Measurements from ENCODE around the gene NPAS2.

GRCh38 chr2:100800915-100801314 lies 19.0 kb upstream of the NPAS2 start:
- no peak for TF ChIP-seq CTCF (conservative IDR thresholded peaks at IDR 0.05)
- no peak for TF ChIP-seq EZH2 (IDR thresholded peaks at IDR 0.05; ENCODE audit: low read depth)

Data from PC-9 (cell line).